Activated naive CD4-positive, alpha-beta T cell treated with anti-CD3 and anti-CD28 coated beads for 36 hours (primary cell): ENCODE measurements around the gene ZFYVE1. TPM values are rescaled to one million over a fixed set of nuclear protein-coding genes. Genes with fewer than 3 reads are reported as not detected.
A peak's percentile ranks its signal among the peaks of the same experiment; 100 is the strongest.

Experiments
- CTCF ChIA-PET: fragments of 350-600 bp; sonication (Branson Sonifier 250); formaldehyde crosslinking; loops from one replicate; lab custom pipeline; 2021; ENCODE audit warnings: antibody characterized with exemption; lab: Charles Lee
- DNase-seq: peaks from one replicate; pipeline ENCODE4 v3.0.0-alpha.2; 2020
- H3K27ac Mint-ChIP-seq: one replicate; pipeline ENCODE4 v1.8.0; 2021; ENCODE audit warnings: mild to moderate bottlenecking, mixed read lengths
- H3K27me3 Mint-ChIP-seq: one replicate; pipeline ENCODE4 v1.8.0; 2021; ENCODE audit warnings: low read depth, mixed read lengths
- H3K36me3 Mint-ChIP-seq: one replicate; pipeline ENCODE4 v1.8.0; 2021; ENCODE audit warnings: low read depth, mixed read lengths
- H3K4me1 Mint-ChIP-seq: one replicate; pipeline ENCODE4 v1.8.0; 2021; ENCODE audit warnings: low read depth, mixed read lengths
- H3K4me3 Mint-ChIP-seq: one replicate; pipeline ENCODE4 v1.8.0; 2021; ENCODE audit warnings: mild to moderate bottlenecking, moderate library complexity, mixed read lengths
- H3K9me3 Mint-ChIP-seq: one replicate; pipeline ENCODE4 v1.8.0; 2021; ENCODE audit warnings: mixed read lengths
- intact Hi-C: fragments of 100-400 bp; cut with micrococcal nuclease; formaldehyde crosslinking; loops from one replicate; pipeline ENCODE4 v1.15.1; 2023
- total RNA-seq, 2 experiments: library from RNA; stranded (reverse); gene quantifications; one replicate each; pipeline ENCODE4 v1.2.3, GENCODE V29; 2021

ZFYVE1 gene
- total RNA-seq, 2 experiments from 2014 or later: 8.5 to 9.2 TPM

DNA sequence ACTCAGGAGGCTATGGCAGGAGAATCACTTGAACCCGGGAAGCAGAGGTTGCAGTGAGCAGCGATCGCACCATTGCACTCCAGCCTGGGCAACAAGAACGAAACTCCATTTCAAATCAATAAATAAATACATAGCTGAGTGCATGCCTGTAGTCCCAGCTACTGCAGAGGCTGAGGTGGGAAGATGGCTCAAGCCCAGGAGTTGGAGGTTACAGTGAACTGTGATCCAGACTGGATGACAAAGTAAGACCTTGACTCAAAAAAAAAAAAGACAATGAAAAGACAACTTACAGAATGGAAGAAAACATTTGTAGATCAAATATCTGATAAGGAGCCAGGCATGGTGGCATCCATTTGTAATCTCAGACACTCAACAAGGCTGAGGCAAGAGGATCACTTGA is 27.6 kb downstream of the ZFYVE1 start:
- no peaks in the 10 kb centered on the region for H3K9me3 Mint-ChIP-seq
- H3K27me3 Mint-ChIP-seq: no peaks in the 10 kb centered on the region
- no peaks in the 10 kb centered on the region for H3K4me1 Mint-ChIP-seq
- DNase-seq: no peak
- H3K4me3 Mint-ChIP-seq: no peak overlapping the region
- CTCF ChIA-PET: interaction anchor here (0.7 kb wide), 1 partner anchor 181 kb away, joined by 4 read pairs; no protein-coding TSS in a partner anchor
- H3K27ac Mint-ChIP-seq: peak overlapping the region; percentile 26
- intact Hi-C loops: no loop called here
- peaks cover 12% of the 10 kb centered on the region for H3K36me3 Mint-ChIP-seq

DNA sequence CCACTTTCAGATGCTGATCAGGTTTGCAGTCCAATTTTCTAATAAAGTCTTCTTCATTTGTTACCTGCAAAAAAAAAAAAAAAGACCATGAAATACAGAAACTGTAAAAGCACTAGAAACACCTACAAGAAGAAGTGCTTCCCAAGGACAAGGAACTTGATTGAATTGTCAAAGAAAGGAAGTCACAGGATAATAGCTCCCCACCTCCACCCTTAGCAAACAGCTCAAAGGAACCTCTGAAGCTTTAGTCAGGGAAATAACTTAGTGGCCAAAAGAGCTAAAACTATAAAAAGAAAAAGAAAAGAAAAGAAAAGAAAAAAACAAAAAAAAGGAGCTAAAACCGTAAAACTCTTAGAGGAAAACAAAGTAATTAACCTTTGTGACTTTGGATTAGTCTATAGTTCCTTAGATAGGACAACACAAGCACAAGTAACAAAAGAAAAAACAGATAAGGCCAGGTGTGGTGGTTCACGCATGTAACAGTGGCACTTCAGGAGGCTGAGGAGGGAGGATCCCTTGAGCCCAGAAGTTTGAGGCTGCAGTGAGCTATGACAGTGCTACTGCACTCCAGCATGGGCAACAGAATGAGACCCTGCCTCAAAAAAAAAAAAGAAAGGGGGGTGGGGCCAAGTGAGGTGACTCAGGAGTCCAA is 28.5 kb downstream of the ZFYVE1 start:
- no peaks in the 10 kb centered on the region for H3K4me1 Mint-ChIP-seq

DNA sequence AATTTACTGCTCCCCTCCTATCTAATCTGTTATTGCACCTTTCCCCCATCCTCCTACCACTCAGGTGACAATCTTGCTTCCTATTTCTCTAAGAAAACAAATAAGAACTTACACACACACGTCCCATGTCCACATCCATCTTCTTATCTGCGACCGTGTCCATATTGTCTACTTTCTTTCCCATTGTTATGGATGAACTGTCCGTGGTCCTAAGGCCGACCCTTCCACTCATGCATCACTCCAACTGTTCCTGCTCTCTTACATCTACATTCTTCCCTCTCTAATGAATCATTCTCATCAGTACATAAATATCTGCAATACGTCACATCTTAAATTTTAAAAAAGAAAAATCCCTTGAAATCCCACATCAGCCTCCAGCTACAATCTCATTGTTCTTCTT is 30.0 kb downstream of the ZFYVE1 start:
- peaks cover 14% of the 10 kb centered on the region for H3K36me3 Mint-ChIP-seq
- no peak for DNase-seq
- intact Hi-C loops: no loop called here
- H3K4me1 Mint-ChIP-seq: no peaks in the 10 kb centered on the region
- H3K27ac Mint-ChIP-seq: no peak overlapping the region
- CTCF ChIA-PET: interaction anchor here (1.0 kb wide), 1 partner anchor 17 kb away, joined by 3 read pairs; no protein-coding TSS in a partner anchor
- H3K9me3 Mint-ChIP-seq: no peaks in the 10 kb centered on the region
- H3K4me3 Mint-ChIP-seq: no peak overlapping the region
- H3K27me3 Mint-ChIP-seq: no peaks in the 10 kb centered on the region

More for the DNA sequence above, 28.5 kb downstream of the ZFYVE1 start:
- peaks cover 12% of the 10 kb centered on the region for H3K36me3 Mint-ChIP-seq
- no peak for DNase-seq
- intact Hi-C loops: no loop called here
- no peaks in the 10 kb centered on the region for H3K9me3 Mint-ChIP-seq
- CTCF ChIA-PET: interaction anchor here (0.5 to 0.6 kb wide), 2 partner anchors 31 to 1255 kb away, joined by 3 to 5 read pairs; no protein-coding TSS in a partner anchor
- no peaks in the 10 kb centered on the region for H3K27me3 Mint-ChIP-seq
- H3K4me3 Mint-ChIP-seq: no peak overlapping the region
- H3K27ac Mint-ChIP-seq: no peak overlapping the region

DNA sequence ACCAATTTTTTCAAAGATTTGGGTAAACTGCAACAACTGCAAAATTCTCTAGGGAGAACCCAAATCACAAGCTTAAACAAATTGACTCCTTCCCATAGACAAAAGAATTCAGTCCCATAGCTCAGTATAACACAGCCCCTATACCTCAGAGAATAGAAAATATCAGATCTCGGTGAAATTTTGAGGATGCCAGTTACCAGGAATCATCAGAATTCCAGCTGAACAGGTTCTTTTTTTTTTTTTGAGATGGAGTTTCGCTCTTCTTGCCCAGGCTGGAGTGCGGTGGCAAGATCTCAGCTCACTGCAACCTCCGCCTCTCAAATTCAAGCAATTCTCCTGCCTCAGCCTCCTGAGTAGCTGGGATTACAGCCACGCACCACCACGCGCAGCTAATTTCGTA is 36.7 kb downstream of the ZFYVE1 start:
- H3K36me3 Mint-ChIP-seq: peaks cover 7% of the 10 kb centered on the region
- CTCF ChIA-PET: interaction anchor here (0.7 kb wide), 1 partner anchor 42 kb away, joined by 3 read pairs; no protein-coding TSS in a partner anchor
- intact Hi-C loops: no loop called here
- no peak for DNase-seq
- no peak overlapping the region for H3K27ac Mint-ChIP-seq
- no peak overlapping the region for H3K4me3 Mint-ChIP-seq
- no peaks in the 10 kb centered on the region for H3K27me3 Mint-ChIP-seq
- H3K9me3 Mint-ChIP-seq: no peaks in the 10 kb centered on the region
- H3K4me1 Mint-ChIP-seq: peaks cover 2% of the 10 kb centered on the region

DNA sequence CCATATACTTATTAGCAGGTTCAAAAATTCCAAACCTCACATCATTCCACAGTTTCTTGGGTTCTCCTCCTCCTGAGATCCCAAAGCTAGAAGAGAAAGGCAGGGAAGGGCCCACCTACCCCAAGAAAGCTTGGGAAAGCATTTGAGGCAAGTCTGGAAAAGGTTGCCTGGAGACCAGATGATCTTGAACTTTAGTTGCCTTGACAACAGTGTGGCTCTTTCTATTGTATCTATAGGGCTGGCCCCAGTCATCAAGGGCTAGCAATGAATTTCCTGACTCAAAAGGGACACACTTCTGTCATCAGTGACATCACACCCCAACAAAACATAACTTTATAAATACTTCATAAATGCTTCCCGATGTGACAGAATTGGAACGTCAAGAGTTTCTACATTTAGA is 40.0 kb downstream of the ZFYVE1 start:
- CTCF ChIA-PET: interaction anchor here (0.6 to 1.3 kb wide), 2 partner anchors 11 to 25 kb away, joined by 3 read pairs; no protein-coding TSS in a partner anchor
- Mint-ChIP-seq H3K4me1 (peaks cover 2% of the 10 kb centered on the region), H3K4me3 (no peak overlapping the region), H3K27me3 (no peaks in the 10 kb centered on the region), H3K27ac (no peak overlapping the region), H3K9me3 (no peaks in the 10 kb centered on the region), H3K36me3 (peaks cover 18% of the 10 kb centered on the region)
- intact Hi-C loops: loop anchor here (2.0 kb wide), 1 partner anchor 72 kb away; the partner anchor contains the start of gene RBM25
- no peak for DNase-seq

DNA sequence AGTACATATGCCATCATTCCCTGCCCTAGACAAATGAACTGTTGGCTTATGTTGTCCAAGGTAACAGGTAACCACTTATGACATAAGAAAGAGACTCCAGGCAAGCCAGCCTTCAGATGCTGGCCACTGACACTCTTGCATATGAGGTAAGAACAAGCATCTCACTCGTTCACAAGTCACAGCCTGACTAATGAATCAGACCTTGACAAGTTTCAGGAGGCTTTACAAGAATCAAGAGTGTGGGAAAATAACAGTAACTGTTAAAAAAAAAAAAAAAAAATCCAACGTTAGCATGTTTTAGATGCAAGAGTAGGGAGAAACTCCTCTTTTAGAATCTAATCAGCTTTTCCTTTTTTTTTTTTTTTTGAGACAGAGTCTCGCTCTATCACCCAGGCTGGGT is 40.7 kb downstream of the ZFYVE1 start:
- no peaks in the 10 kb centered on the region for H3K9me3 Mint-ChIP-seq
- no peak for DNase-seq
- H3K27ac Mint-ChIP-seq: no peak overlapping the region
- H3K4me3 Mint-ChIP-seq: no peak overlapping the region
- peaks cover 18% of the 10 kb centered on the region for H3K36me3 Mint-ChIP-seq
- no peaks in the 10 kb centered on the region for H3K27me3 Mint-ChIP-seq
- CTCF ChIA-PET: interaction anchor here (0.6 kb wide), 1 partner anchor 24 kb away, joined by 3 read pairs; no protein-coding TSS in a partner anchor
- intact Hi-C loops: loop anchor here (2.0 kb wide), 1 partner anchor 73 kb away; the partner anchor contains the start of gene RBM25
- peaks cover 2% of the 10 kb centered on the region for H3K4me1 Mint-ChIP-seq

DNA sequence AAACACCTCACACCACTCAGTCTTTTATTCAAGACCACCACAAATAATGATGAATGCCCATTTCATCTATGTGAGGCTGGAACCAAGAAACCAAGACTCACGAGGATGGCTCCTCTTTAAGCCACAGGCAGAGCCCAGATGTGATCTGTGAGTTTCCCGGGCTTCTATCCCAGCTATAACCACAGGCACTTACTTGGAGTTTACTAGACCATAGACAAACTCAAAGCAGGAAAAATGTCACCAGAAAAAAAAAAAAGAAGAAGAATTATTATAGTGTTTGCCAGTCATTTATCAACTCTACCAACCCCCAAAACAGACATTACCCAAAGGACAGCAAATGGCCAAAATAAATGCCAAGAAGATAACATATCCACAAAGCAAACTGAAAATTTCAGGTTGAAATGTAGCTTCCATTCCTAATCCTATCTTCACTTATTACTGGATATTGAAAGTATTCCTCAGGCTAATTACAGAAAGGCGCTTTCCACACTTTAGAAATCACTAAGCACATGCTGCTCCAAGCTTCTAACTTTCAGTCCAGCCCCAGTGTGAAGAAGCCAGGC is 44.7 kb downstream of the ZFYVE1 start:
- CTCF ChIA-PET: interaction anchor here (0.6 to 0.9 kb wide), 3 partner anchors 43 to 1447 kb away, joined by 3 to 4 read pairs (median 3); no protein-coding TSS in a partner anchor
- Mint-ChIP-seq H3K27me3 (no peaks in the 10 kb centered on the region), H3K36me3 (peaks cover 16% of the 10 kb centered on the region), H3K27ac (no peak overlapping the region), H3K9me3 (no peaks in the 10 kb centered on the region), H3K4me1 (peaks cover 2% of the 10 kb centered on the region), H3K4me3 (no peak overlapping the region)
- no peak for DNase-seq
- intact Hi-C loops: no loop called here

DNA sequence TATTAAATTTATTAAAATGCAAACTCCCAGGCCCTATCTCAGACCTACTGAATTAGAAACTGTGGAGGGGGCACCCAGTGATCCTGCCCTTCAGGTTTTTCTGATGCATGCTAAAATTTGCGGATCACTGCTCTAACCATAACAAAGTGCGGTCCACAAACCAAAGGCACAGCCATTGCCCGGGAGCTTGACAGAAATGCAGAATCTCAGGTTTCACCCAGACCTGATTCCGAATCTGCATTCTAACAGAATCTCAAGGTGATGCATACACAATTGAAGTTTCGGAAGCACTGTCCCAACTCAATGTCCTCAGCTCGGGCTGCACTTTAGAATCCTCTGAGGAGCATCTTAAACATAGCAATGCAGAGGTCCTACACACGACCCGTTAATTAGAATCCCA is 46.0 kb downstream of the ZFYVE1 start:
- H3K4me1 Mint-ChIP-seq: no peaks in the 10 kb centered on the region
- CTCF ChIA-PET: no interaction called here
- H3K4me3 Mint-ChIP-seq: no peak overlapping the region
- peaks cover 17% of the 10 kb centered on the region for H3K36me3 Mint-ChIP-seq
- DNase-seq: no peak
- H3K9me3 Mint-ChIP-seq: no peaks in the 10 kb centered on the region
- no peak overlapping the region for H3K27ac Mint-ChIP-seq
- intact Hi-C loops: no loop called here
- no peaks in the 10 kb centered on the region for H3K27me3 Mint-ChIP-seq

DNA sequence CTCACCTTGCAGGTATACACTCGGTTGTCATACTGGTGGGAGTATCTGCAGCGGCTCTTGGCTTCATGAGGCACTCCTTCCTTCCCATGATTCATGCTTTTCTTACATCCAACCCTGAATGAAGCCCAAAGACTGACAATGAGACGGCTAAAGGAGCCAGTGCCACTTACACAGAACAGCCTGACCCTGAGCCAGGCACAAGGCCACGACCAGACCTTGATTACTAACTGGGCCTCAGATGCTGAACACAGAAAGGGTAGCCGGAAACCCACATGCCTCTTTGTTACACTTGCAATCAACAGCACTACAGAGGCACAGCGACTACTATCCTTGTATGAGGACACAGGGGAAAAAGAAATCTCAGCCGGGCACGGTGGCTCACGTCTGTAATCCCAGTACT is 48.0 kb downstream of the ZFYVE1 start:
- no peaks in the 10 kb centered on the region for H3K9me3 Mint-ChIP-seq
- H3K36me3 Mint-ChIP-seq: peaks cover 6% of the 10 kb centered on the region
- no peak for DNase-seq
- intact Hi-C loops: no loop called here
- no peak overlapping the region for H3K4me3 Mint-ChIP-seq
- CTCF ChIA-PET: no interaction called here
- H3K27me3 Mint-ChIP-seq: no peaks in the 10 kb centered on the region
- H3K4me1 Mint-ChIP-seq: no peaks in the 10 kb centered on the region
- no peak overlapping the region for H3K27ac Mint-ChIP-seq

DNA sequence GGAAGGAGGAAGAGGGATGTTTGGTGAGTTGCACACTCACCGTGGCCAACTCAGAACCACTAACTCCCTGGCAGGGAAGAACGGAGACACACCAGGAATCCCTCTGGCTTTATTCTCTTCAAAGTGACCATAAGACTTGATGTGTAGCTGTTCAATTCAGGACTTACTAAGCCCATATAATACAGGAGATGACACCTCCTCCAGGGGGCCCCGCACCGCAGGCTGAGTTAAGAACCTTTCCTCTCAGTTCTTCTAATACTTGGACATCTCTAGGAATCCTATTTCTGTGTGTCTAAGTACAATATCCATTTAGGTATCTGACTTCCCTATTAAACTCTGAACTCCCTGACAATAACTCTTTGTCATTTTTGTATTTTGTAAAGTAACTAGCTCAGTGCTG is 51.1 kb downstream of the ZFYVE1 start:
- intact Hi-C loops: no loop called here
- H3K4me1 Mint-ChIP-seq: no peaks in the 10 kb centered on the region
- CTCF ChIA-PET: interaction anchor here (0.5 to 1.8 kb wide), 3 partner anchors 12 to 357 kb away, joined by 3 to 5 read pairs (median 3); no protein-coding TSS in a partner anchor
- DNase-seq: peak; percentile 39
- peaks cover 6% of the 10 kb centered on the region for H3K36me3 Mint-ChIP-seq
- no peak overlapping the region for H3K27ac Mint-ChIP-seq
- H3K27me3 Mint-ChIP-seq: no peaks in the 10 kb centered on the region
- H3K4me3 Mint-ChIP-seq: no peak overlapping the region
- H3K9me3 Mint-ChIP-seq: no peaks in the 10 kb centered on the region

DNA sequence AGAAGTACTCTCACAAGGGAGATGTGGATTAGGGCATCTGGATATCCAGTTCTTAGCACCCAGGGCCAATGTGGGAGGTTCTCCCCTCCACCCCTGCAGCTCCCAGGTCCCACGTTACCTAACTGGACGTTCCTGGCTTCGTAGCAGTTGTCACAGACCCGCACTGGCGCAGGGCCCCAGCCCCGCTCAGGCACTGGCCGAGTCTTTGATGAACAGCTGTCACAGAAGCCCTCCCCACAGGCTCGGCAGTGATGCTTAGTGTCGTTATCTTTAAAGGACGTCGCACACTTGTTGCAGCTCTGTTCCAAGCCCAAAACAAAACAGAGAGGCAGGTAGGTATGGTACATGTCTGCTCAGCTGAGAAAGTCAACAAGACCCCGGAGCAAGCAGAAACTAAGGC is 52.2 kb downstream of the ZFYVE1 start:
- intact Hi-C loops: no loop called here
- Mint-ChIP-seq H3K4me1 (no peaks in the 10 kb centered on the region), H3K36me3 (peaks cover 8% of the 10 kb centered on the region), H3K27me3 (no peaks in the 10 kb centered on the region), H3K27ac (no peak overlapping the region), H3K9me3 (no peaks in the 10 kb centered on the region), H3K4me3 (no peak overlapping the region)
- no peak for DNase-seq
- CTCF ChIA-PET: interaction anchor here (1.5 to 1.8 kb wide), 2 partner anchors 13 to 25 kb away, joined by 3 to 5 read pairs; no protein-coding TSS in a partner anchor

DNA sequence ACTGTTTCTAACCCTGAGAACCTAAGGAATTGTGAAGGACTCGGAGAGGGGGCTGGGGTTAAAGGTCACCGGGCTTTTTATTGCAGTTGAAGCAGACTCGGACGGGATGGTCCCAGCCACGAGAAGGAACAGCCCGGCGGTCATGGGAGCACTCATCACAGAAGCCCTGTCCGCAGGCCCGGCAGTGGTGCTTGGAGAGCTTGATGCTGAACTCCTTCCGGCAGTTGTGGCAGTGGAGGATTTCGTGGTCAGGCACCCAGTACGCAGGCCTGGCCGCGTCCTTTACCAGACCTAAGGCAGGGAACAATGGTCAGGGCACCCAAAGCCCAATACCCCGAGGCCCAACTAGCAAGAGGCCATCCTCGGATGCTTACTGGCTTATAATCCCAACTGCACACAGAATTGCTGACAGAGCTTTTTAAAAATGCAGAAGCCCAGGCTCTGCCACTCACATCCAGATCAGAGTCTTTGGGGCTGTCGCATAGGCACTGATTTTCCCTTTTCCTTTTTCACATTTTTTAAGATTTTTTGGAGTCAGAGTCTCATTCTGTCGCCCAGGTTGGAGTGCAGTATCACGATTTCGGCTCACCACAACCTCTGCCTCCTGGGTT is 56.0 kb downstream of the ZFYVE1 start:
- CTCF ChIA-PET: no interaction called here
- no peaks in the 10 kb centered on the region for H3K27me3 Mint-ChIP-seq
- no peak for DNase-seq
- no peaks in the 10 kb centered on the region for H3K4me1 Mint-ChIP-seq
- no peak overlapping the region for H3K27ac Mint-ChIP-seq
- no peak overlapping the region for H3K4me3 Mint-ChIP-seq
- H3K9me3 Mint-ChIP-seq: no peaks in the 10 kb centered on the region
- intact Hi-C loops: no loop called here
- peaks cover 14% of the 10 kb centered on the region for H3K36me3 Mint-ChIP-seq
